Erythroblast (primary cell): Measurements from ENCODE around the gene GLIS1.

ENCODE experiments used
- GATA1 ChIP-seq: IDR thresholded peaks from 2 replicates; pipeline ENCODE4 v1.6.1; 2011; ENCODE audit warnings: low read depth, mild to moderate bottlenecking, control low read depth, low read length, moderate library complexity
- POLR2A ChIP-seq: IDR thresholded peaks from 2 replicates; pipeline ENCODE4 v1.6.1; 2011; ENCODE audit warnings: mild to moderate bottlenecking, low read length

GRCh38 chr1:53733447-53733931 lies 5.5 kb downstream of the GLIS1 start:
- TF ChIP-seq POLR2A (no peak), GATA1 (no peak)
